ENCODE data around the gene DPF3. TPM values are rescaled to one million over a fixed set of nuclear protein-coding genes. Genes with fewer than 3 reads are reported as not detected.

DPF3 gene
- total RNA-seq, 4 donors from 2014 or later: 0.19 to 3.8 (median 0.58) TPM

GRCh38 chr14:72818998-72819397 is 74.9 kb downstream of the DPF3 start:
- no peak for ATAC-seq (ENCODE audit: low FRiP score)
- TF ChIP-seq CTCF (IDR thresholded peaks at IDR 0.05): no peak
- DNase-seq (ENCODE audit: low spot score): no peak

GRCh38 chr14:72816287-72816686 is 77.6 kb downstream of the DPF3 start:
- no peak for ATAC-seq (ENCODE audit: low FRiP score)
- TF ChIP-seq CTCF (IDR thresholded peaks at IDR 0.05): no peak

GRCh38 chr14:72815430-72815829 is 78.5 kb downstream of the DPF3 start:
- DNase-seq (ENCODE audit: low spot score) (no peak), ATAC-seq (ENCODE audit: low FRiP score) (no peak)
- TF ChIP-seq CTCF (IDR thresholded peaks at IDR 0.05): no peak

More at GRCh38 chr14:72816287-72816686, 77.6 kb downstream of the DPF3 start:
- DNase-seq (ENCODE audit: low spot score): no peak

GRCh38 chr14:72812292-72812851 is 81.5 kb downstream of the DPF3 start:
- no peak for DNase-seq (ENCODE audit: low spot score)
- ATAC-seq (ENCODE audit: low FRiP score): no peak
- no peak for TF ChIP-seq CTCF (IDR thresholded peaks at IDR 0.05)

- DNase-seq (ENCODE audit: low spot score): no peak
- ATAC-seq (ENCODE audit: low FRiP score): no peak
- TF ChIP-seq CTCF (IDR thresholded peaks at IDR 0.05): no peak
Observed at GRCh38 chr14:72810201-72810600, 83.7 kb downstream of the DPF3 start.

- no peak for TF ChIP-seq CTCF (IDR thresholded peaks at IDR 0.05)
- no peak for DNase-seq (ENCODE audit: low spot score)
- ATAC-seq (ENCODE audit: low FRiP score): no peak
Observed at GRCh38 chr14:72809063-72809462, 84.8 kb downstream of the DPF3 start.

- ATAC-seq (ENCODE audit: low FRiP score) (no peak), DNase-seq (ENCODE audit: low spot score) (no peak)
- no peak for TF ChIP-seq CTCF (IDR thresholded peaks at IDR 0.05)
Observed at GRCh38 chr14:72808564-72808963, 85.3 kb downstream of the DPF3 start.
